Midbrain (tissue), 1 donor: ENCODE results near the gene MICAL3.

Source experiments
- DNase-seq: peaks from one replicate; lab custom pipeline; 2025; lab: John Stamatoyannopoulos, UW

The MICAL3 gene

GRCh38 chr22:17792854-17793434 is 231.4 kb downstream of the MICAL3 start:
- DNase-seq, result no peak

- no peak for DNase-seq
Observed at GRCh38 chr22:17792299-17792698, 232.1 kb downstream of the MICAL3 start.

- DNase-seq, result no peak
Observed at GRCh38 chr22:17791196-17791595, 233.2 kb downstream of the MICAL3 start.

GRCh38 chr22:17789379-17790200 is 234.8 kb downstream of the MICAL3 start:
- no peak for DNase-seq

GRCh38 chr22:17788528-17789378 is 235.6 kb downstream of the MICAL3 start:
- no peak for DNase-seq

GRCh38 chr22:17787716-17788330 is 236.5 kb downstream of the MICAL3 start:
- no peak for DNase-seq

GRCh38 chr22:17787241-17787640 is 237.1 kb downstream of the MICAL3 start:
- DNase-seq, result no peak

GRCh38 chr22:17786435-17787161 is 237.8 kb downstream of the MICAL3 start:
- no peak for DNase-seq

GRCh38 chr22:17785185-17786184 is 238.9 kb downstream of the MICAL3 start:
- DNase-seq, result no peak

GRCh38 chr22:17784776-17785175 is 239.6 kb downstream of the MICAL3 start:
- no peak for DNase-seq

GRCh38 chr22:17783773-17784480 is 240.4 kb downstream of the MICAL3 start:
- no peak for DNase-seq

- no peak for DNase-seq
Observed at GRCh38 chr22:17783312-17783711, 241.0 kb downstream of the MICAL3 start.

- no peak for DNase-seq
Observed at GRCh38 chr22:17782621-17783020, 241.7 kb downstream of the MICAL3 start.

GRCh38 chr22:17782158-17782557 is 242.2 kb downstream of the MICAL3 start:
- no peak for DNase-seq

GRCh38 chr22:17781319-17782031 is 242.9 kb downstream of the MICAL3 start:
- no peak for DNase-seq

GRCh38 chr22:17780741-17781318 is 243.5 kb downstream of the MICAL3 start:
- DNase-seq, result no peak

GRCh38 chr22:17780116-17780740 is 244.1 kb downstream of the MICAL3 start:
- no peak for DNase-seq
